ENCODE data around the gene TMEM215. TPM values are rescaled to one million over a fixed set of nuclear protein-coding genes. Genes with fewer than 3 reads are reported as not detected.

TMEM215 gene
- total and polyA plus RNA-seq, 2 experiments from 2014 or later = 0.79 to 1.2 TPM

Small RNAs within 50 kb of the gene (small RNA-seq; reads per million reads assigned to genes)
- gene RF00019 (ENCODE audit: low replicate concordance) = not detected

Other genes starting within 250 kb of the TMEM215 start
- gene SMIM27, start 231.2 kb upstream of the TMEM215 start, total RNA-seq (2014; rRNA removed; shearing (Covaris generic)) = 0.39 and 3.4 TPM in 2 replicates
- 106 and 116 TPM in 2 replicates for gene SMIM27, start 231.2 kb upstream of the TMEM215 start, polyA plus RNA-seq (2016; fragmentation: Nextera tagmentation; extraction: Ambion mirVana)
- gene TOPORS, start 231.0 kb upstream of the TMEM215 start, total RNA-seq (2014; rRNA removed; shearing (Covaris generic)) = 35.9 and 43.3 TPM in 2 replicates
- gene TOPORS, start 231.0 kb upstream of the TMEM215 start, polyA plus RNA-seq (2016; fragmentation: Nextera tagmentation; extraction: Ambion mirVana) = 26.5 and 31.8 TPM in 2 replicates
- gene NDUFB6, start 210.4 kb upstream of the TMEM215 start, total RNA-seq (2014; rRNA removed; shearing (Covaris generic)) = 53.8 and 56.5 TPM in 2 replicates
- 226 and 231 TPM in 2 replicates for gene NDUFB6, start 210.4 kb upstream of the TMEM215 start, polyA plus RNA-seq (2016; fragmentation: Nextera tagmentation; extraction: Ambion mirVana)
- gene TAF1L, start 147.9 kb upstream of the TMEM215 start, total RNA-seq (2014; rRNA removed; shearing (Covaris generic)) = 0.04 and 0.07 TPM in 2 replicates
- gene TAF1L, start 147.9 kb upstream of the TMEM215 start, polyA plus RNA-seq (2016; fragmentation: Nextera tagmentation; extraction: Ambion mirVana) = not detected in 2 replicates
- 46.2 and 46.6 TPM in 2 replicates for gene APTX, start 218.1 kb downstream of the TMEM215 start, total RNA-seq (2014; rRNA removed; shearing (Covaris generic))
- gene APTX, start 218.1 kb downstream of the TMEM215 start, polyA plus RNA-seq (2016; fragmentation: Nextera tagmentation; extraction: Ambion mirVana) = 32.6 and 33.7 TPM in 2 replicates
- 95.4 and 102 TPM in 2 replicates for gene DNAJA1, start 241.7 kb downstream of the TMEM215 start, total RNA-seq (2014; rRNA removed; shearing (Covaris generic))
- 104 and 115 TPM in 2 replicates for gene DNAJA1, start 241.7 kb downstream of the TMEM215 start, polyA plus RNA-seq (2016; fragmentation: Nextera tagmentation; extraction: Ambion mirVana)

Measured in GM23338 (cell line).